ENCODE measurements around the gene CGB1.
"Not testable (repeated sequence)": the region's sequence is repeated elsewhere in the genome, so short reads cannot be mapped to it uniquely, and the experiment has no call there.

CGB1 gene

GRCh38 chr19:49038111-49038510 is 1.4 kb upstream of the CGB1 start:
- WGBS (ENCODE audit: insufficient coverage), result no CpG with 5 or more reads among the region's 8 CpGs
- DNase-seq; H3K27me3 ChIP-seq (replicated peaks in 2 of 5; ENCODE audit: control insufficient read depth in 4 of 5, insufficient read depth in 5 of 5, low read length in 4 of 5); H3K27ac ChIP-seq (ENCODE audit: insufficient read depth in 1 of 2, low read depth in 1 of 2, low read length in 2 of 2, poor library complexity in 1 of 2, severe bottlenecking in 2 of 2); H3K4me3 ChIP-seq (ENCODE audit: control insufficient read depth in 1 of 7, extremely low read depth in 1 of 7, insufficient read depth in 4 of 7, low read depth in 2 of 7, low read length in 6 of 7); CTCF ChIA-PET; POLR2A ChIA-PET; H3K36me3 ChIP-seq (ENCODE audit: control insufficient read depth in 4 of 4, insufficient read depth in 4 of 4, low read length in 3 of 4); H3K9me3 ChIP-seq (ENCODE audit: control extremely low read depth in 1 of 5, control insufficient read depth in 4 of 5, insufficient read depth in 2 of 5, low read depth in 1 of 5, low read length in 4 of 5); H3K4me1 ChIP-seq (ENCODE audit: control extremely low read depth in 1 of 4, control insufficient read depth in 4 of 4, insufficient read depth in 4 of 4, low read length in 3 of 4): not testable (repeated sequence)

GRCh38 chr19:49031642-49032301 is 4.9 kb downstream of the CGB1 start, which contains the start of gene CGB2:
CGB2 (plus strand) TSS chr19:49031890; CDS start chr19:49032096, 206 bp downstream.
- H3K9me3 ChIP-seq (ENCODE audit: control extremely low read depth in 1 of 5, control insufficient read depth in 4 of 5, insufficient read depth in 2 of 5, low read depth in 1 of 5, low read length in 4 of 5); H3K27ac ChIP-seq (ENCODE audit: insufficient read depth in 1 of 2, low read depth in 1 of 2, low read length in 2 of 2, poor library complexity in 1 of 2, severe bottlenecking in 2 of 2); H3K36me3 ChIP-seq (ENCODE audit: control insufficient read depth in 4 of 4, insufficient read depth in 4 of 4, low read length in 3 of 4); POLR2A ChIA-PET; H3K27me3 ChIP-seq (replicated peaks in 2 of 5; ENCODE audit: control insufficient read depth in 4 of 5, insufficient read depth in 5 of 5, low read length in 4 of 5); H3K4me1 ChIP-seq (ENCODE audit: control extremely low read depth in 1 of 4, control insufficient read depth in 4 of 4, insufficient read depth in 4 of 4, low read length in 3 of 4); H3K4me3 ChIP-seq (ENCODE audit: control insufficient read depth in 1 of 7, extremely low read depth in 1 of 7, insufficient read depth in 4 of 7, low read depth in 2 of 7, low read length in 6 of 7): not testable (repeated sequence)
- peak; percentile 34 to 74 (median 69) for DNase-seq
- CTCF ChIA-PET, result interaction anchor here (1.0 kb wide), 1 partner anchor 32 kb away, joined by 3 read pairs; no protein-coding TSS in a partner anchor
- 27% methylated on average over 2 of the region's 28 CpGs for WGBS (ENCODE audit: insufficient coverage)

- H3K4me1 ChIP-seq (ENCODE audit: control extremely low read depth in 1 of 4, control insufficient read depth in 4 of 4, insufficient read depth in 4 of 4, low read length in 3 of 4); H3K4me3 ChIP-seq (ENCODE audit: control insufficient read depth in 1 of 7, extremely low read depth in 1 of 7, insufficient read depth in 4 of 7, low read depth in 2 of 7, low read length in 6 of 7); CTCF ChIA-PET; H3K27me3 ChIP-seq (replicated peaks in 2 of 5; ENCODE audit: control insufficient read depth in 4 of 5, insufficient read depth in 5 of 5, low read length in 4 of 5); DNase-seq; POLR2A ChIA-PET; H3K9me3 ChIP-seq (ENCODE audit: control extremely low read depth in 1 of 5, control insufficient read depth in 4 of 5, insufficient read depth in 2 of 5, low read depth in 1 of 5, low read length in 4 of 5); H3K36me3 ChIP-seq (ENCODE audit: control insufficient read depth in 4 of 4, insufficient read depth in 4 of 4, low read length in 3 of 4); H3K27ac ChIP-seq (ENCODE audit: insufficient read depth in 1 of 2, low read depth in 1 of 2, low read length in 2 of 2, poor library complexity in 1 of 2, severe bottlenecking in 2 of 2): not testable (repeated sequence)
- WGBS (ENCODE audit: insufficient coverage), result 100% methylated on average over 1 of the region's 8 CpGs
Measured at GRCh38 chr19:49030323-49030722, 6.4 kb downstream of the CGB1 start.

- 91% methylated on average over 8 of the region's 14 CpGs for WGBS (ENCODE audit: insufficient coverage)
- DNase-seq; H3K27me3 ChIP-seq (replicated peaks in 2 of 5; ENCODE audit: control insufficient read depth in 4 of 5, insufficient read depth in 5 of 5, low read length in 4 of 5); H3K27ac ChIP-seq (ENCODE audit: insufficient read depth in 1 of 2, low read depth in 1 of 2, low read length in 2 of 2, poor library complexity in 1 of 2, severe bottlenecking in 2 of 2); CTCF ChIA-PET; H3K9me3 ChIP-seq (ENCODE audit: control extremely low read depth in 1 of 5, control insufficient read depth in 4 of 5, insufficient read depth in 2 of 5, low read depth in 1 of 5, low read length in 4 of 5); H3K4me3 ChIP-seq (ENCODE audit: control insufficient read depth in 1 of 7, extremely low read depth in 1 of 7, insufficient read depth in 4 of 7, low read depth in 2 of 7, low read length in 6 of 7); H3K36me3 ChIP-seq (ENCODE audit: control insufficient read depth in 4 of 4, insufficient read depth in 4 of 4, low read length in 3 of 4); POLR2A ChIA-PET; H3K4me1 ChIP-seq (ENCODE audit: control extremely low read depth in 1 of 4, control insufficient read depth in 4 of 4, insufficient read depth in 4 of 4, low read length in 3 of 4): not testable (repeated sequence)
Measured at GRCh38 chr19:49029749-49030148, 6.9 kb downstream of the CGB1 start.

- 94% methylated on average over 3 of the region's 9 CpGs for WGBS (ENCODE audit: insufficient coverage)
- H3K4me3 ChIP-seq (ENCODE audit: control insufficient read depth in 1 of 7, extremely low read depth in 1 of 7, insufficient read depth in 4 of 7, low read depth in 2 of 7, low read length in 6 of 7); H3K9me3 ChIP-seq (ENCODE audit: control extremely low read depth in 1 of 5, control insufficient read depth in 4 of 5, insufficient read depth in 2 of 5, low read depth in 1 of 5, low read length in 4 of 5); H3K36me3 ChIP-seq (ENCODE audit: control insufficient read depth in 4 of 4, insufficient read depth in 4 of 4, low read length in 3 of 4); DNase-seq; H3K4me1 ChIP-seq (ENCODE audit: control extremely low read depth in 1 of 4, control insufficient read depth in 4 of 4, insufficient read depth in 4 of 4, low read length in 3 of 4); H3K27ac ChIP-seq (ENCODE audit: insufficient read depth in 1 of 2, low read depth in 1 of 2, low read length in 2 of 2, poor library complexity in 1 of 2, severe bottlenecking in 2 of 2); POLR2A ChIA-PET; CTCF ChIA-PET; H3K27me3 ChIP-seq (replicated peaks in 2 of 5; ENCODE audit: control insufficient read depth in 4 of 5, insufficient read depth in 5 of 5, low read length in 4 of 5): not testable (repeated sequence)
Measured at GRCh38 chr19:49028686-49029085, 8.0 kb downstream of the CGB1 start.

- 99% methylated on average over 10 of the region's 23 CpGs for WGBS (ENCODE audit: insufficient coverage)
- H3K4me1 ChIP-seq (ENCODE audit: control extremely low read depth in 1 of 4, control insufficient read depth in 4 of 4, insufficient read depth in 4 of 4, low read length in 3 of 4); DNase-seq; CTCF ChIA-PET; H3K9me3 ChIP-seq (ENCODE audit: control extremely low read depth in 1 of 5, control insufficient read depth in 4 of 5, insufficient read depth in 2 of 5, low read depth in 1 of 5, low read length in 4 of 5); H3K27ac ChIP-seq (ENCODE audit: insufficient read depth in 1 of 2, low read depth in 1 of 2, low read length in 2 of 2, poor library complexity in 1 of 2, severe bottlenecking in 2 of 2); H3K4me3 ChIP-seq (ENCODE audit: control insufficient read depth in 1 of 7, extremely low read depth in 1 of 7, insufficient read depth in 4 of 7, low read depth in 2 of 7, low read length in 6 of 7); POLR2A ChIA-PET; H3K36me3 ChIP-seq (ENCODE audit: control insufficient read depth in 4 of 4, insufficient read depth in 4 of 4, low read length in 3 of 4): not testable (repeated sequence)
- peaks cover 0 to 15% (median 4%) of the 10 kb centered on the region in 5 experiments for H3K27me3 ChIP-seq (replicated peaks in 2 of 5; ENCODE audit: control insufficient read depth in 4 of 5, insufficient read depth in 5 of 5, low read length in 4 of 5)
Measured at GRCh38 chr19:49025599-49025998, 11.1 kb downstream of the CGB1 start.

GRCh38 chr19:49025088-49025487 is 11.6 kb downstream of the CGB1 start:
- peaks cover 0 to 20% (median 4%) of the 10 kb centered on the region in 5 experiments for H3K27me3 ChIP-seq (replicated peaks in 2 of 5; ENCODE audit: control insufficient read depth in 4 of 5, insufficient read depth in 5 of 5, low read length in 4 of 5)
- H3K4me3 ChIP-seq (ENCODE audit: control insufficient read depth in 1 of 7, extremely low read depth in 1 of 7, insufficient read depth in 4 of 7, low read depth in 2 of 7, low read length in 6 of 7); H3K4me1 ChIP-seq (ENCODE audit: control extremely low read depth in 1 of 4, control insufficient read depth in 4 of 4, insufficient read depth in 4 of 4, low read length in 3 of 4); CTCF ChIA-PET; H3K36me3 ChIP-seq (ENCODE audit: control insufficient read depth in 4 of 4, insufficient read depth in 4 of 4, low read length in 3 of 4); POLR2A ChIA-PET; H3K9me3 ChIP-seq (ENCODE audit: control extremely low read depth in 1 of 5, control insufficient read depth in 4 of 5, insufficient read depth in 2 of 5, low read depth in 1 of 5, low read length in 4 of 5); H3K27ac ChIP-seq (ENCODE audit: insufficient read depth in 1 of 2, low read depth in 1 of 2, low read length in 2 of 2, poor library complexity in 1 of 2, severe bottlenecking in 2 of 2); DNase-seq: not testable (repeated sequence)
- no CpG with 5 or more reads among the region's 6 CpGs for WGBS (ENCODE audit: insufficient coverage)

Measured in common myeloid progenitor, CD34-positive (primary cell).